ENCODE results near the gene GALNT11. TPM values are rescaled to one million over a fixed set of nuclear protein-coding genes. Genes with fewer than 3 reads are reported as not detected.
"Not testable (repeated sequence)": the region's sequence is repeated elsewhere in the genome, so short reads cannot be mapped to it uniquely, and the experiment has no call there.

GALNT11 gene
- total and polyA plus RNA-seq, 12 donors: 13.2 to 28.4 (median 21.7) TPM

GRCh38 chr7:152030059-152030458 lies 4.6 kb downstream of the GALNT11 start:
- peak in 8 of 9 donors; percentile 25 to 62 (median 52) for TF ChIP-seq CTCF (IDR thresholded peaks at IDR 0.05)
- H3K27ac ChIP-seq, ATAC-seq, H3K27me3 ChIP-seq, H3K4me3 ChIP-seq, H3K9me3 ChIP-seq: not testable (repeated sequence)
- Histone ChIP-seq H3K4me1 (peaks cover 0 to 31% (median 11%) of the 10 kb centered on the region in 9 donors), H3K36me3 (peaks cover 0 to 20% (median 7%) of the 10 kb centered on the region in 9 donors)
- intact Hi-C loops (cut with DNase I): loop anchor here in 2 of 10 donors (10.0 kb wide), 2 partner anchors 105 to 245 kb away; no protein-coding TSS in a partner anchor
- 59 to 74% methylated on average over 10 of the region's 10 CpGs for WGBS, 2 donors
- DNase-seq: peak; percentile 36 to 37

- DNase-seq, H3K27me3 ChIP-seq, H3K4me3 ChIP-seq, ATAC-seq, H3K27ac ChIP-seq: not testable (repeated sequence)
- 69 to 81% methylated on average over 1 of the region's 1 CpG for WGBS, 2 donors
- H3K9me3 ChIP-seq: peaks cover 0 to 12% (median 1%) of the 10 kb centered on the region in 11 donors
- intact Hi-C loops (cut with DNase I): loop anchor here in 2 of 10 donors (10.0 kb wide), 2 partner anchors 104 to 246 kb away; no protein-coding TSS in a partner anchor
- peaks cover 0 to 20% (median 7%) of the 10 kb centered on the region in 9 donors for H3K36me3 ChIP-seq
- peaks cover 0 to 28% (median 11%) of the 10 kb centered on the region in 9 donors for H3K4me1 ChIP-seq
Measured at GRCh38 chr7:152030639-152031038, 5.2 kb downstream of the GALNT11 start.

- no peaks in the 10 kb centered on the region for H3K27me3 ChIP-seq
- DNase-seq: no peak
- peaks cover 0 to 14% (median 0%) of the 10 kb centered on the region in 9 donors for H3K36me3 ChIP-seq
- H3K4me3 ChIP-seq: no peak overlapping the region
- no peak for TF ChIP-seq CTCF (IDR thresholded peaks at IDR 0.05)
- no peak overlapping the region for H3K27ac ChIP-seq
- ATAC-seq: no peak
- intact Hi-C loops (cut with DNase I): loop anchor here in 2 of 10 donors (10.0 kb wide), 2 partner anchors 99 to 251 kb away; no protein-coding TSS in a partner anchor
- H3K4me1 ChIP-seq: peaks cover 0 to 5% (median 0%) of the 10 kb centered on the region in 9 donors
- peaks cover 0 to 63% (median 27%) of the 10 kb centered on the region in 11 donors for H3K9me3 ChIP-seq
- WGBS, 2 donors: 98 to 100% methylated on average over 5 of the region's 5 CpGs
Measured at GRCh38 chr7:152035817-152036216, 10.3 kb downstream of the GALNT11 start.

DNA sequence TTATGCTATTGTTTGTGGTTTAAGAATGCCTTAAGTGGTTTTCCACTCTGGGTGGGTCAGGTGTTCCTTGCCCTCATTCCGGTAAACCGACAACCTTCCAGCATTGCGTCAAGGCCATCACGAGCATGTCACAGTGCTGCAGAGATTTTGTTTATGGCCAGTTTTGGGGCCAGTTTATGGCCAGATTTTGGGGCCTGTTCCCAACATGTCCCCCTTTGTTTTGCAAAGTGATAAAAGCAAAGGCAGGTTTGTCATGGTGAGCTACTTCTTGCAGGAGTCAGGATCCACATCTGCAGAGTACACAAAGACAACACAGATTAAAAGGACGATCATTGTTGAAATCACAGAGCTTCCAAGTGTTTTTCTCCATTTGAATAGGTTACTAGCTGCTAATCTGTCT lies 12.9 kb downstream of the GALNT11 start:
- intact Hi-C loops (cut with DNase I): loop anchor here in 2 of 10 donors (10.0 kb wide), 2 partner anchors 96 to 254 kb away; no protein-coding TSS in a partner anchor
- DNase-seq, H3K4me3 ChIP-seq, H3K4me1 ChIP-seq, H3K27ac ChIP-seq, H3K27me3 ChIP-seq, ATAC-seq: not testable (repeated sequence)
- peaks cover 0 to 65% (median 27%) of the 10 kb centered on the region in 11 donors for H3K9me3 ChIP-seq
- 97% methylated on average over 5 of the region's 5 CpGs for WGBS, 2 donors
- H3K36me3 ChIP-seq: peaks cover 0 to 14% (median 0%) of the 10 kb centered on the region in 9 donors

GRCh38 chr7:152043086-152043485 lies 17.6 kb downstream of the GALNT11 start:
- DNase-seq: peak; percentile 32 to 42
- ATAC-seq; H3K36me3 ChIP-seq; intact Hi-C loops (cut with DNase I); H3K27me3 ChIP-seq; H3K4me3 ChIP-seq: not testable (repeated sequence)
- Histone ChIP-seq H3K4me1 (peaks cover 0 to 11% (median 0%) of the 10 kb centered on the region in 9 donors), H3K9me3 (peaks cover 0 to 74% (median 27%) of the 10 kb centered on the region in 11 donors), H3K27ac (peak overlapping the region in 1 of 10 donors; percentile 10)
- WGBS, 2 donors: 45 to 63% methylated on average over 8 of the region's 8 CpGs

- DNase-seq; intact Hi-C loops (cut with DNase I); H3K36me3 ChIP-seq; H3K27me3 ChIP-seq; ATAC-seq; H3K4me3 ChIP-seq; H3K27ac ChIP-seq: not testable (repeated sequence)
- peaks cover 0 to 11% (median 0%) of the 10 kb centered on the region in 9 donors for H3K4me1 ChIP-seq
- WGBS, 2 donors: 94 to 96% methylated on average over 3 of the region's 3 CpGs
- H3K9me3 ChIP-seq: peaks cover 0 to 65% (median 20%) of the 10 kb centered on the region in 11 donors
Measured at GRCh38 chr7:152044909-152045308, 19.4 kb downstream of the GALNT11 start.
